Measurements from ENCODE around the gene AKT3.

The AKT3 gene

GRCh38 chr1:243548516-243548915, 301.5 kb downstream of the AKT3 start:
- DNase-seq: no peak

- DNase-seq: no peak
These were observed 302.2 kb downstream of the AKT3 start for GRCh38 chr1:243547891-243548290.

GRCh38 chr1:243546457-243546856, 303.6 kb downstream of the AKT3 start:
- no peak for DNase-seq

- no peak for DNase-seq
These were observed 306.5 kb downstream of the AKT3 start for GRCh38 chr1:243543501-243543900.

- no peak for DNase-seq
These were observed 307.2 kb downstream of the AKT3 start for GRCh38 chr1:243542739-243543415.

GRCh38 chr1:243539636-243540035, 310.4 kb downstream of the AKT3 start:
- DNase-seq: no peak

GRCh38 chr1:243535014-243535413, 315.0 kb downstream of the AKT3 start:
- no peak for DNase-seq

- DNase-seq: no peak
These were observed 320.5 kb downstream of the AKT3 start for GRCh38 chr1:243529512-243529911.

- no peak for DNase-seq
These were observed 321.5 kb downstream of the AKT3 start for GRCh38 chr1:243528459-243529121.

- no peak for DNase-seq
These were observed 323.9 kb downstream of the AKT3 start for GRCh38 chr1:243526180-243526579.

GRCh38 chr1:243525085-243525487, 325.0 kb downstream of the AKT3 start:
- DNase-seq: no peak

- DNase-seq: no peak
These were observed 326.3 kb downstream of the AKT3 start for GRCh38 chr1:243523766-243524165.

- no peak for DNase-seq
These were observed 329.2 kb downstream of the AKT3 start for GRCh38 chr1:243520831-243521230.

- DNase-seq: no peak
These were observed 335.1 kb downstream of the AKT3 start for GRCh38 chr1:243514927-243515326.

GRCh38 chr1:243513726-243514491, 336.1 kb downstream of the AKT3 start:
- no peak for DNase-seq

GRCh38 chr1:243510928-243511327, 339.1 kb downstream of the AKT3 start:
- no peak for DNase-seq

GRCh38 chr1:243508943-243509342, 341.1 kb downstream of the AKT3 start:
- no peak for DNase-seq

GRCh38 chr1:243508303-243508713, 341.7 kb downstream of the AKT3 start:
- DNase-seq: no peak

GRCh38 chr1:243507672-243508302, 342.3 kb downstream of the AKT3 start:
- no peak for DNase-seq

GRCh38 chr1:243507001-243507671, 342.9 kb downstream of the AKT3 start:
- DNase-seq: no peak

- DNase-seq: no peak
These were observed 343.9 kb downstream of the AKT3 start for GRCh38 chr1:243505986-243506689.

GRCh38 chr1:243503155-243503554, 346.9 kb downstream of the AKT3 start:
- DNase-seq: no peak

Data from NCI-H446 treated with DMSO at 0.1 percent for 48 hours (cell line).